ENCODE results near the gene APLP2. TPM values are rescaled to one million over a fixed set of nuclear protein-coding genes. Genes with fewer than 3 reads are reported as not detected.
"Not testable (repeated sequence)": the region's sequence is repeated elsewhere in the genome, so short reads cannot be mapped to it uniquely, and the experiment has no call there.

Gene APLP2
- total and polyA plus RNA-seq, 2 experiments from 2014 or later = 481 to 485 TPM

- H3K27ac ChIP-seq = no peak overlapping the region
- H4K20me1 ChIP-seq (ENCODE audit: insufficient read depth, poor library complexity, severe bottlenecking) = peaks cover 41% of the 10 kb centered on the region
- no peak for DNase-seq (ENCODE audit: low spot score)
- no peaks in the 10 kb centered on the region for H3K27me3 ChIP-seq
- WGBS (ENCODE audit: low lambda C conversion rate, missing lambda C conversion rate) = 90% methylated on average over 5 of the region's 5 CpGs
- TF ChIP-seq CTCF (IDR thresholded peaks at IDR 0.05; ENCODE audit: poor library complexity) (no peak), EZH2phosphoT487 (IDR thresholded peaks at IDR 0.05; ENCODE audit: low read depth, severe bottlenecking, unreplicated experiment) (no peak), EZH2 (IDR thresholded peaks at IDR 0.05; ENCODE audit: borderline replicate concordance) (no peak)
- no peaks in the 10 kb centered on the region for H3K9me3 ChIP-seq (ENCODE audit: low read depth)
- H3K4me1 ChIP-seq (ENCODE audit: insufficient read depth) = peaks cover 8% of the 10 kb centered on the region
- H2AFZ ChIP-seq = no peak overlapping the region
- H3K4me3 ChIP-seq = no peak overlapping the region
- H3K36me3 ChIP-seq (replicated peaks; ENCODE audit: insufficient read depth, low read depth) = no peaks in the 10 kb centered on the region
- H3K79me2 ChIP-seq = peaks cover 75% of the 10 kb centered on the region
- H3K9me2 ChIP-seq (replicated peaks; ENCODE audit: insufficient read depth) = no peaks in the 10 kb centered on the region
- H3K4me2 ChIP-seq = no peak overlapping the region
Observed at GRCh38 chr11:130089674-130090073, 20.0 kb downstream of the APLP2 start.

DNA sequence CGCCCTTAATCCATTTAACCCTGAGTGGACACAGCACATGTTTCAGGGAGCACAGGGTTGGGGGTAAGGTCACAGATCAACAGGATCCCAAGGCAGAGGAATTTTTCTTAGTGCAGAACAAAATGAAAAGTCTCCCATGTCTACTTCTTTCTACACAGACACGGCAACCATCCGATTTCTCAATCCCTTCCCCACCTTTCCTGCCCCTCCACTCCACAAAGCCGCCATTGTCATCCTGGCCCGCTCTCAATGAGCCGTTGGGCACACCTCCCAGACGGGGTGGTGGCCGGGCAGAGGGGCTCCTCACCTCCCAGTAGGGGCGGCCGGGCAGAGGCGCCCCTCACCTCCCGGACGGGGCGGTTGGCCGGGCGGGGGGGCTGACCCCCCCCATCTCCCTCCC lies 20.8 kb downstream of the APLP2 start:
- peaks cover 75% of the 10 kb centered on the region for H3K79me2 ChIP-seq
- not testable (repeated sequence) for H3K4me1 ChIP-seq (ENCODE audit: insufficient read depth); H3K27me3 ChIP-seq; H3K27ac ChIP-seq; H3K4me2 ChIP-seq; H3K9me2 ChIP-seq (replicated peaks; ENCODE audit: insufficient read depth); H3K9me3 ChIP-seq (ENCODE audit: low read depth); H3K4me3 ChIP-seq; DNase-seq (ENCODE audit: low spot score); H3K36me3 ChIP-seq (replicated peaks; ENCODE audit: insufficient read depth, low read depth); H2AFZ ChIP-seq
- WGBS (ENCODE audit: low lambda C conversion rate, missing lambda C conversion rate) = 71% methylated on average over 6 of the region's 16 CpGs
- peaks cover 47% of the 10 kb centered on the region for H4K20me1 ChIP-seq (ENCODE audit: insufficient read depth, poor library complexity, severe bottlenecking)

- H3K9me2 ChIP-seq (replicated peaks; ENCODE audit: insufficient read depth); H3K36me3 ChIP-seq (replicated peaks; ENCODE audit: insufficient read depth, low read depth); H3K27me3 ChIP-seq; H3K27ac ChIP-seq; H3K4me1 ChIP-seq (ENCODE audit: insufficient read depth); H3K9me3 ChIP-seq (ENCODE audit: low read depth); DNase-seq (ENCODE audit: low spot score); H3K4me2 ChIP-seq; H2AFZ ChIP-seq; H3K4me3 ChIP-seq: not testable (repeated sequence)
- no CpG with 5 or more reads among the region's 36 CpGs for WGBS (ENCODE audit: low lambda C conversion rate, missing lambda C conversion rate)
- peaks cover 48% of the 10 kb centered on the region for H4K20me1 ChIP-seq (ENCODE audit: insufficient read depth, poor library complexity, severe bottlenecking)
- H3K79me2 ChIP-seq = peaks cover 75% of the 10 kb centered on the region
Observed at GRCh38 chr11:130091169-130091568, 21.5 kb downstream of the APLP2 start.

- Histone ChIP-seq H3K9me3 (ENCODE audit: low read depth) (no peaks in the 10 kb centered on the region), H3K27ac (no peak overlapping the region), H3K4me3 (no peak overlapping the region), H2AFZ (no peak overlapping the region), H3K79me2 (peaks cover 75% of the 10 kb centered on the region), H3K4me1 (ENCODE audit: insufficient read depth) (peaks cover 8% of the 10 kb centered on the region), H4K20me1 (ENCODE audit: insufficient read depth, poor library complexity, severe bottlenecking) (peaks cover 52% of the 10 kb centered on the region), H3K9me2 (replicated peaks; ENCODE audit: insufficient read depth) (no peaks in the 10 kb centered on the region), H3K27me3 (no peaks in the 10 kb centered on the region), H3K4me2 (no peak overlapping the region), H3K36me3 (replicated peaks; ENCODE audit: insufficient read depth, low read depth) (no peaks in the 10 kb centered on the region)
- TF ChIP-seq CTCF (IDR thresholded peaks at IDR 0.05; ENCODE audit: poor library complexity) = no peak
- no peak for TF ChIP-seq EZH2 (IDR thresholded peaks at IDR 0.05; ENCODE audit: borderline replicate concordance)
- no peak for TF ChIP-seq EZH2phosphoT487 (IDR thresholded peaks at IDR 0.05; ENCODE audit: low read depth, severe bottlenecking, unreplicated experiment)
- WGBS (ENCODE audit: low lambda C conversion rate, missing lambda C conversion rate) = 92% methylated on average over 2 of the region's 4 CpGs
- no peak for DNase-seq (ENCODE audit: low spot score)
Observed at GRCh38 chr11:130092661-130093060, 23.0 kb downstream of the APLP2 start.

GRCh38 chr11:130094614-130095013 lies 24.9 kb downstream of the APLP2 start:
- H3K27me3 ChIP-seq = no peaks in the 10 kb centered on the region
- H3K4me1 ChIP-seq (ENCODE audit: insufficient read depth) = no peaks in the 10 kb centered on the region
- no peak overlapping the region for H3K4me2 ChIP-seq
- peaks cover 53% of the 10 kb centered on the region for H4K20me1 ChIP-seq (ENCODE audit: insufficient read depth, poor library complexity, severe bottlenecking)
- 93% methylated on average over 4 of the region's 4 CpGs for WGBS (ENCODE audit: low lambda C conversion rate, missing lambda C conversion rate)
- no peaks in the 10 kb centered on the region for H3K9me2 ChIP-seq (replicated peaks; ENCODE audit: insufficient read depth)
- no peaks in the 10 kb centered on the region for H3K9me3 ChIP-seq (ENCODE audit: low read depth)
- H3K27ac ChIP-seq = no peak overlapping the region
- peaks cover 75% of the 10 kb centered on the region for H3K79me2 ChIP-seq
- H3K36me3 ChIP-seq (replicated peaks; ENCODE audit: insufficient read depth, low read depth) = no peaks in the 10 kb centered on the region
- no peak overlapping the region for H2AFZ ChIP-seq
- H3K4me3 ChIP-seq = no peak overlapping the region
- DNase-seq (ENCODE audit: low spot score) = no peak
- TF ChIP-seq EZH2 (IDR thresholded peaks at IDR 0.05; ENCODE audit: borderline replicate concordance) (no peak), EZH2phosphoT487 (IDR thresholded peaks at IDR 0.05; ENCODE audit: low read depth, severe bottlenecking, unreplicated experiment) (no peak), CTCF (IDR thresholded peaks at IDR 0.05; ENCODE audit: poor library complexity) (no peak)

Data from hepatocyte (in vitro differentiated cells).